Stimulated activated CD4-positive, alpha-beta T cell treated with anti-CD3 and anti-CD28 coated beads, TNF-alpha, amount 100 ng/mL, for 4 hours (primary cell): Measurements from ENCODE around the gene CCDC33.

Source experiments
- DNase-seq, 3 experiments: peaks; one replicate each; pipeline ENCODE4 v3.0.0-alpha.2; 2020; ENCODE audit warnings: low read depth in 3 of 3

CCDC33 gene

GRCh38 chr15:74229686-74230085 is 6.4 kb upstream of the CCDC33 start:
- no peak for DNase-seq

- DNase-seq: no peak
Observed at GRCh38 chr15:74231475-74231874, 4.7 kb upstream of the CCDC33 start.

GRCh38 chr15:74233373-74233772 is 2.8 kb upstream of the CCDC33 start:
- DNase-seq: no peak

- no peak for DNase-seq
Observed at GRCh38 chr15:74233851-74234597, 2.1 kb upstream of the CCDC33 start.

GRCh38 chr15:74234598-74234875 is 1.6 kb upstream of the CCDC33 start:
- DNase-seq: no peak

GRCh38 chr15:74239051-74239705 is 3.1 kb downstream of the CCDC33 start:
- DNase-seq: no peak

- DNase-seq: no peak
Observed at GRCh38 chr15:74240002-74240568, 4.0 kb downstream of the CCDC33 start.

- no peak for DNase-seq
Observed at GRCh38 chr15:74240897-74241614, 4.9 kb downstream of the CCDC33 start.

GRCh38 chr15:74242441-74243185 is 6.5 kb downstream of the CCDC33 start:
- DNase-seq: no peak

GRCh38 chr15:74243431-74243830 is 7.3 kb downstream of the CCDC33 start:
- DNase-seq: no peak

- no peak for DNase-seq
Observed at GRCh38 chr15:74244822-74245341, 8.8 kb downstream of the CCDC33 start.

GRCh38 chr15:74245342-74245931 is 9.3 kb downstream of the CCDC33 start:
- DNase-seq: no peak

GRCh38 chr15:74250266-74250665 is 14.1 kb downstream of the CCDC33 start:
- DNase-seq: no peak

- DNase-seq: no peak
Observed at GRCh38 chr15:74251131-74251811, 15.1 kb downstream of the CCDC33 start.

- DNase-seq: no peak
Observed at GRCh38 chr15:74252291-74252690, 16.2 kb downstream of the CCDC33 start.

- no peak for DNase-seq
Observed at GRCh38 chr15:74252721-74253120, 16.6 kb downstream of the CCDC33 start.

GRCh38 chr15:74253211-74253921 is 17.2 kb downstream of the CCDC33 start:
- DNase-seq: no peak

GRCh38 chr15:74257105-74257504 is 21.0 kb downstream of the CCDC33 start:
- DNase-seq: no peak

- no peak for DNase-seq
Observed at GRCh38 chr15:74257623-74258022, 21.5 kb downstream of the CCDC33 start.
